ENCODE measurements around the gene DYNC2LI1.
A peak's percentile ranks its signal among the peaks of the same experiment; 100 is the strongest.

The DYNC2LI1 gene

GRCh38 chr2:43766006-43766405, 7.8 kb upstream of the DYNC2LI1 start:
- Histone ChIP-seq H3K36me3 (ENCODE audit: low read length) (no peaks in the 10 kb centered on the region), H3K9ac (ENCODE audit: low read length) (no peak overlapping the region), H3K9me3 (ENCODE audit: insufficient read depth, low read length) (no peaks in the 10 kb centered on the region), H3K9me2 (replicated peaks; ENCODE audit: insufficient read depth, low read length) (no peaks in the 10 kb centered on the region), H3K79me2 (ENCODE audit: insufficient read depth, low read length) (no peaks in the 10 kb centered on the region), H4K20me1 (ENCODE audit: low read depth, low read length) (no peaks in the 10 kb centered on the region), H3K27ac (ENCODE audit: low read depth, low read length) (no peak overlapping the region), H3F3A (ENCODE audit: insufficient read depth) (no peaks in the 10 kb centered on the region), H3K27me3 (ENCODE audit: low read length) (0 out of 2 replicates have a peak, but pooled peaks cover 3% of the 10 kb centered on the region), H3K4me3 (ENCODE audit: insufficient read depth, low read length, poor library complexity, severe bottlenecking) (no peak overlapping the region), H2AFZ (ENCODE audit: low read depth, low read length, severe bottlenecking) (no peak overlapping the region), H3K4me2 (ENCODE audit: low read depth, low read length, poor library complexity, severe bottlenecking) (no peak overlapping the region)
- TF ChIP-seq CTCF (IDR thresholded peaks at IDR 0.05; ENCODE audit: insufficient read depth, low read length, poor library complexity, severe bottlenecking) = no peak
- no peak for TF ChIP-seq EZH2phosphoT487 (conservative IDR thresholded peaks at IDR 0.05; ENCODE audit: low read length)

GRCh38 chr2:43774617-43775016, 778 bp downstream of the DYNC2LI1 start:
- Histone ChIP-seq H3K27ac (ENCODE audit: low read depth, low read length) (no peak overlapping the region), H2AFZ (ENCODE audit: low read depth, low read length, severe bottlenecking) (peak overlapping the region; percentile 99), H3K4me2 (ENCODE audit: low read depth, low read length, poor library complexity, severe bottlenecking) (peak overlapping the region; percentile 62), H3K4me3 (ENCODE audit: insufficient read depth, low read length, poor library complexity, severe bottlenecking) (peak overlapping the region; percentile 87), H3F3A (ENCODE audit: insufficient read depth) (0 out of 2 replicates have a peak, but pooled peaks cover 6% of the 10 kb centered on the region), H3K79me2 (ENCODE audit: insufficient read depth, low read length) (no peaks in the 10 kb centered on the region), H3K9me2 (replicated peaks; ENCODE audit: insufficient read depth, low read length) (no peaks in the 10 kb centered on the region), H3K9me3 (ENCODE audit: insufficient read depth, low read length) (no peaks in the 10 kb centered on the region), H4K20me1 (ENCODE audit: low read depth, low read length) (no peaks in the 10 kb centered on the region), H3K36me3 (ENCODE audit: low read length) (no peaks in the 10 kb centered on the region), H3K9ac (ENCODE audit: low read length) (peak overlapping the region; percentile 57), H3K27me3 (ENCODE audit: low read length) (no peaks in the 10 kb centered on the region)
- TF ChIP-seq CTCF (IDR thresholded peaks at IDR 0.05; ENCODE audit: insufficient read depth, low read length, poor library complexity, severe bottlenecking) (no peak), EZH2phosphoT487 (conservative IDR thresholded peaks at IDR 0.05; ENCODE audit: low read length) (no peak)

GRCh38 chr2:43776324-43776723, 2.5 kb downstream of the DYNC2LI1 start:
- Histone ChIP-seq H3K27me3 (ENCODE audit: low read length) (no peaks in the 10 kb centered on the region), H3K9ac (ENCODE audit: low read length) (no peak overlapping the region)
- TF ChIP-seq CTCF (IDR thresholded peaks at IDR 0.05; ENCODE audit: insufficient read depth, low read length, poor library complexity, severe bottlenecking) (no peak), EZH2phosphoT487 (conservative IDR thresholded peaks at IDR 0.05; ENCODE audit: low read length) (no peak)

More at GRCh38 chr2:43776324-43776723, 2.5 kb downstream of the DYNC2LI1 start:
- Histone ChIP-seq H3K27ac (ENCODE audit: low read depth, low read length) (no peak overlapping the region), H2AFZ (ENCODE audit: low read depth, low read length, severe bottlenecking) (no peak overlapping the region), H3K9me2 (replicated peaks; ENCODE audit: insufficient read depth, low read length) (no peaks in the 10 kb centered on the region), H4K20me1 (ENCODE audit: low read depth, low read length) (no peaks in the 10 kb centered on the region), H3F3A (ENCODE audit: insufficient read depth) (0 out of 2 replicates have a peak, but pooled peaks cover 6% of the 10 kb centered on the region), H3K4me2 (ENCODE audit: low read depth, low read length, poor library complexity, severe bottlenecking) (no peak overlapping the region), H3K4me3 (ENCODE audit: insufficient read depth, low read length, poor library complexity, severe bottlenecking) (no peak overlapping the region), H3K9me3 (ENCODE audit: insufficient read depth, low read length) (no peaks in the 10 kb centered on the region), H3K36me3 (ENCODE audit: low read length) (no peaks in the 10 kb centered on the region), H3K79me2 (ENCODE audit: insufficient read depth, low read length) (no peaks in the 10 kb centered on the region)

All from SU-DHL-6 (cell line).